ENCODE measurements around the gene SPN.
"Not testable (repeated sequence)": the region's sequence is repeated elsewhere in the genome, so short reads cannot be mapped to it uniquely, and the experiment has no call there.

DNA sequence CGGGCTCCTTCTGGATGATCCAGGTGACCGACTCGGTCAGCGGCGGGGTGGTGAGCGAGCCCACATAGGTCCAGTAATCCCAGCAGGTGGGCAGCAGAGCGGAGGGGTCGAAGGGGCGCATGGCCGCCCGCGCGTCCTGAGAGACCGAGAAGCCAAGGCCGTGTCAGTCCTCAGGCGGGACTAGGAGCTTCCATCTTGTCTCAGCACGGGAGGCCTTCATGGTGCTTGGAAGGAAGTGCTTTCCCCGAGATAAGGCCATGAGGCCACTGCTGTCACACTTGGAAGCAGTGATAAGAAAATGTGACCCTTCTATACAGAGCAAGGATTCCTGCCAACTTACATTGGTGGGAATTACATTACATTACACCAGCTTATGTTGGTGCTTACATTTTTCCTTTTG is 40.3 kb upstream of the SPN start:
- TF ChIP-seq, protein P1, sequence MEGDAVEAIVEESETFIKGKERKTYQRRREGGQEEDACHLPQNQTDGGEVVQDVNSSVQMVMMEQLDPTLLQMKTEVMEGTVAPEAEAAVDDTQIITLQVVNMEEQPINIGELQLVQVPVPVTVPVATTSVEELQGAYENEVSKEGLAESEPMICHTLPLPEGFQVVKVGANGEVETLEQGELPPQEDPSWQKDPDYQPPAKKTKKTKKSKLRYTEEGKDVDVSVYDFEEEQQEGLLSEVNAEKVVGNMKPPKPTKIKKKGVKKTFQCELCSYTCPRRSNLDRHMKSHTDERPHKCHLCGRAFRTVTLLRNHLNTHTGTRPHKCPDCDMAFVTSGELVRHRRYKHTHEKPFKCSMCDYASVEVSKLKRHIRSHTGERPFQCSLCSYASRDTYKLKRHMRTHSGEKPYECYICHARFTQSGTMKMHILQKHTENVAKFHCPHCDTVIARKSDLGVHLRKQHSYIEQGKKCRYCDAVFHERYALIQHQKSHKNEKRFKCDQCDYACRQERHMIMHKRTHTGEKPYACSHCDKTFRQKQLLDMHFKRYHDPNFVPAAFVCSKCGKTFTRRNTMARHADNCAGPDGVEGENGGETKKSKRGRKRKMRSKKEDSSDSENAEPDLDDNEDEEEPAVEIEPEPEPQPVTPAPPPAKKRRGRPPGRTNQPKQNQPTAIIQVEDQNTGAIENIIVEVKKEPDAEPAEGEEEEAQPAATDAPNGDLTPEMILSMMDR (IDR thresholded peaks at IDR 0.05; ENCODE audit: borderline replicate concordance, extremely low read depth, low read length, poor library complexity, severe bottlenecking): not testable (repeated sequence)
- not testable (repeated sequence) for TF ChIP-seq EZH2 (IDR thresholded peaks at IDR 0.05; ENCODE audit: borderline replicate concordance, low read depth, low read length, severe bottlenecking)

All from DND-41 (cell line).